IMR-90 (cell line): Measurements from ENCODE around the gene CMSS1. TPM values are rescaled to one million over a fixed set of nuclear protein-coding genes. Genes with fewer than 3 reads are reported as not detected.

ENCODE experiments used
- ATAC-seq: fragments of 200-7000 bp; cut with Tn5 transposase; 2 replicates; pipeline ENCODE4 v1.9.1; 2020; ENCODE audit warnings: low read depth, mild to moderate bottlenecking, moderate library complexity
- BruUV-seq: library from RNA; stranded (reverse); fragments of 400-500 nt; replicated peaks from 2 replicates; lab custom pipeline; 2021; lab: Mats Ljungman, UMichigan
- CTCF ChIA-PET: fragments of 300-600 bp; formaldehyde crosslinking; extraction: SDS; loops from one replicate; lab custom pipeline; 2021; ENCODE audit warnings: antibody characterized with exemption; lab: Yijun Ruan, JAX
- POLR2A ChIA-PET: fragments of 300-600 bp; sonication (Branson Sonifier 250); formaldehyde crosslinking; loops from one replicate; lab custom pipeline; 2022; ENCODE audit warnings: antibody characterized with exemption; ENCODE audit not compliant: unreplicated experiment; lab: Charles Lee
- DNase-seq: peaks from one replicate; pipeline ENCODE4 v3.0.0; 2013
- H2AFZ ChIP-seq: replicated peaks from 2 replicates; pipeline ENCODE3; 2013; ENCODE audit warnings: low read length, mild to moderate bottlenecking; ENCODE audit not compliant: poor library complexity
- H2AK5ac ChIP-seq: 2 replicates; pipeline ENCODE4 v1.6.1; 2013; ENCODE audit warnings: low read depth, low read length, inconsistent platforms
- H2AK9ac ChIP-seq: replicated peaks from 2 replicates; pipeline ENCODE3; 2013; ENCODE audit warnings: mild to moderate bottlenecking, low read depth, low read length, moderate library complexity; ENCODE audit not compliant: poor library complexity
- H2BK120ac ChIP-seq: 2 replicates; pipeline ENCODE4 v1.6.1; 2013; ENCODE audit warnings: low read depth, low read length, inconsistent platforms
- H2BK15ac ChIP-seq: 3 replicates; pipeline ENCODE4 v1.6.1; 2013; ENCODE audit warnings: low read depth, low read length, inconsistent platforms
- H2BK20ac ChIP-seq: 2 replicates; pipeline ENCODE4 v1.6.1; 2013; ENCODE audit warnings: low read depth, mild to moderate bottlenecking, inconsistent platforms, low read length, moderate library complexity
- H2BK5ac ChIP-seq: 2 replicates; pipeline ENCODE4 v1.6.1; 2013; ENCODE audit warnings: mild to moderate bottlenecking, low read depth, low read length, inconsistent platforms; ENCODE audit not compliant: poor library complexity, severe bottlenecking
- H3K14ac ChIP-seq: replicated peaks from 2 replicates; pipeline ENCODE4 v1.6.1; 2013; ENCODE audit warnings: low read depth, low read length, inconsistent platforms
- H3K18ac ChIP-seq: 2 replicates; pipeline ENCODE4 v1.6.1; 2013; ENCODE audit warnings: low read depth, low read length, control low read depth
- H3K23ac ChIP-seq: 2 replicates; pipeline ENCODE4 v1.6.1; 2013; ENCODE audit warnings: low read depth, low read length, inconsistent platforms
- H3K27ac ChIP-seq: 2 replicates; pipeline ENCODE4 v1.5.1; 2013; ENCODE audit warnings: mild to moderate bottlenecking, control low read depth, low read length; ENCODE audit not compliant: insufficient read depth
- H3K27me3 ChIP-seq: 2 replicates; pipeline ENCODE4 v1.6.1; 2013; ENCODE audit warnings: low read length; ENCODE audit not compliant: control insufficient read depth, insufficient read depth
- H3K36me3 ChIP-seq: 2 replicates; pipeline ENCODE4 v1.6.1; 2013; ENCODE audit warnings: low read length, mixed read lengths; ENCODE audit not compliant: control insufficient read depth, insufficient read depth
- H3K4ac ChIP-seq: 2 replicates; pipeline ENCODE4 v1.6.1; 2013; ENCODE audit warnings: low read depth, low read length, inconsistent platforms
- H3K4me1 ChIP-seq: 2 replicates; pipeline ENCODE4 v1.6.1; 2013; ENCODE audit warnings: low read length, mixed read lengths; ENCODE audit not compliant: control insufficient read depth, insufficient read depth
- H3K4me2 ChIP-seq: 2 replicates; pipeline ENCODE4 v1.6.1; 2013; ENCODE audit warnings: low read depth, mild to moderate bottlenecking, control low read depth, low read length, moderate library complexity
- H3K4me3 ChIP-seq: 2 replicates; pipeline ENCODE4 v1.5.1; 2013; ENCODE audit warnings: low read depth, mild to moderate bottlenecking, control low read depth, low read length, moderate library complexity; ENCODE audit not compliant: insufficient read depth
- H3K56ac ChIP-seq: 2 replicates; pipeline ENCODE4 v1.6.1; 2013; ENCODE audit warnings: low read length, inconsistent platforms; ENCODE audit not compliant: insufficient read depth; ENCODE audit errors: extremely low read depth
- H3K79me1 ChIP-seq, 2 experiments: 2 replicates each; pipeline ENCODE4 v1.6.1; 2013; ENCODE audit warnings: low read length in 2 of 2, inconsistent platforms in 1 of 2, low read depth in 1 of 2
- H3K9ac ChIP-seq: 2 replicates; pipeline ENCODE4 v1.6.1; 2013; ENCODE audit warnings: low read depth, low read length, control low read depth
- H3K9me1 ChIP-seq: 2 replicates; pipeline ENCODE4 v1.6.1; 2013; ENCODE audit warnings: low read length, inconsistent platforms; ENCODE audit not compliant: insufficient read depth
- H3K9me3 ChIP-seq: 2 replicates; pipeline ENCODE4 v1.6.1; 2013; ENCODE audit warnings: low read length; ENCODE audit not compliant: control insufficient read depth, insufficient read depth
- H4K20me1 ChIP-seq: 2 replicates; pipeline ENCODE4 v1.6.1; 2013; ENCODE audit warnings: low read length, inconsistent platforms; ENCODE audit not compliant: insufficient read depth
- H4K5ac ChIP-seq: 2 replicates; pipeline ENCODE4 v1.6.1; 2013; ENCODE audit warnings: mild to moderate bottlenecking, low read depth, low read length, control low read depth
- H4K8ac ChIP-seq, 2 experiments: 2 replicates each; pipeline ENCODE4 v1.6.1; 2013; ENCODE audit warnings: low read depth in 2 of 2, low read length in 2 of 2, control low read depth in 1 of 2, inconsistent platforms in 1 of 2
- H4K91ac ChIP-seq: 2 replicates; pipeline ENCODE4 v1.6.1; 2013; ENCODE audit warnings: low read depth, low read length, inconsistent platforms; ENCODE audit not compliant: insufficient read depth
- BHLHE40 ChIP-seq: fragments of 150-350 bp; IDR thresholded peaks from 2 replicates; pipeline ENCODE4 v1.6.1; 2016; ENCODE audit warnings: mild to moderate bottlenecking, low read depth, low read length
- WGBS, 2 experiments: methylation state at CpG; one replicate each; pipeline versions ENCODE4 v1.1.5 to v1.1.7; 2013; ENCODE audit warnings: missing lambda C conversion rate in 2 of 2; ENCODE audit not compliant: insufficient read length in 1 of 2; ENCODE audit errors: extremely low coverage in 2 of 2; 5-methylcytosine and 5-hydroxymethylcytosine counted together
- dilution Hi-C: fragments of 300-500 bp; cut with HindIII; formaldehyde crosslinking; loops from one replicate; pipeline ENCODE4 v1.14.3; 2018; ENCODE audit warnings: low sequenced_read_pairs; ENCODE audit not compliant: unreplicated experiment
- in situ Hi-C: fragments of 300-500 bp; cut with MboI; formaldehyde crosslinking; loops from 3 replicates; pipeline ENCODE4 v1.14.3; 2019; ENCODE audit warnings: low sequenced_read_pairs, inconsistent platforms, mixed read lengths
- intact Hi-C: fragments of 100-400 bp; cut with micrococcal nuclease; formaldehyde crosslinking; loops from 2 replicates; pipeline ENCODE4 v1.10.0; 2022
- polyA plus RNA-seq, 3 experiments: library from polyadenylated mRNA; depleted of rRNA; stranded (reverse); fragments of >200 nt; gene quantifications; 2 replicates each; pipeline ENCODE4 v1.2.3, GENCODE V29; 2012; ENCODE audit warnings: low replicate concordance in 1 of 3
- total RNA-seq: library from RNA; depleted of rRNA; stranded (reverse); fragments of >200 nt; gene quantifications from 2 replicates; pipeline ENCODE4 v1.2.3, GENCODE V29; 2012

Gene CMSS1
- total and polyA plus RNA-seq, 2 of the 4 experiments (the other 2 are of a cell fraction), result 12.5 to 13.6 TPM

DNA sequence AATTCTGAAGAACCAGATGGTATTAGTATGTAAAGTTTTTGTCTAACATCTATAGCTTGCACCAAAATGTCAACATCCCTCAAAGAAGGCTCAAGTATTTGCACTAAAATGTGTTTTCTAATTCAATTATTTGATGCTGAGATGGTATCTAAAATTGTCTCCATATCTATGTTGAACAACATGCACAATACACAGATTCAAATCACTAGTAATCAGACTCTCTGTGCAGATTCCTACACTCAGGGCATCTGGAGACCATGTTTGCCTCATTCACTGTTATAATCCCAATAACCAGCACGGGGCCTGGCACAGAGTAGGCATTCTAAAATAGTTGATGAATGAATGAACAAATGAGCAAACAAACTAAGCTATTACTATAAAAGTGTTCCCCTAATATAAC is 294.1 kb downstream of the CMSS1 start:
- DNase-seq (no peak), ATAC-seq (no peak)
- H3K27ac ChIP-seq, result no peak overlapping the region
- no peak overlapping the region for H4K5ac ChIP-seq
- no peak overlapping the region for H2AFZ ChIP-seq
- no peaks in the 10 kb centered on the region for H4K20me1 ChIP-seq
- H3K4me1 ChIP-seq, result peaks cover 8% of the 10 kb centered on the region
- no peaks in the 10 kb centered on the region for H3K36me3 ChIP-seq
- H3K14ac ChIP-seq, result no peak overlapping the region
- no peak overlapping the region for H3K18ac ChIP-seq
- no CpG with 5 or more reads among the region's 1 CpG for WGBS, 2 experiments
- no peak overlapping the region for H2BK120ac ChIP-seq
- in situ Hi-C loops (no loop called here), intact Hi-C loops (no loop called here), dilution Hi-C loops (no loop called here)
- no peak overlapping the region for H3K56ac ChIP-seq
- H3K9me1 ChIP-seq, result peaks cover 7% of the 10 kb centered on the region; the same call in 1 of the 2 replicates
- no peak overlapping the region for H3K4me3 ChIP-seq
- H3K9ac ChIP-seq, result no peak overlapping the region
- H2BK15ac ChIP-seq, result no peak overlapping the region
- H4K91ac ChIP-seq, result no peak overlapping the region
- no peak overlapping the region for H3K23ac ChIP-seq
- no peak for TF ChIP-seq BHLHE40
- BruUV-seq, result no TSS peak
- H2AK9ac ChIP-seq, result no peak overlapping the region
- no peak overlapping the region for H4K8ac ChIP-seq
- H3K27me3 ChIP-seq, result no peaks in the 10 kb centered on the region
- POLR2A ChIA-PET, result no interaction called here
- no peak overlapping the region for H3K4me2 ChIP-seq
- H3K79me1 ChIP-seq, result peaks cover 0 to 3% of the 10 kb centered on the region in 2 experiments; a peak in 1 of 4 replicates
- no peak overlapping the region for H2BK5ac ChIP-seq
- H2AK5ac ChIP-seq, result no peak overlapping the region
- CTCF ChIA-PET, result no interaction called here
- H3K4ac ChIP-seq, result no peak overlapping the region
- H3K9me3 ChIP-seq, result no peaks in the 10 kb centered on the region
- H2BK20ac ChIP-seq, result no peak overlapping the region
